NCI-H2171 (cell line): Measurements from ENCODE around the gene SYNE1.

ENCODE experiments used
- DNase-seq: peaks from one replicate; lab custom pipeline; 2025; lab: John Stamatoyannopoulos, UW

Gene SYNE1

DNA sequence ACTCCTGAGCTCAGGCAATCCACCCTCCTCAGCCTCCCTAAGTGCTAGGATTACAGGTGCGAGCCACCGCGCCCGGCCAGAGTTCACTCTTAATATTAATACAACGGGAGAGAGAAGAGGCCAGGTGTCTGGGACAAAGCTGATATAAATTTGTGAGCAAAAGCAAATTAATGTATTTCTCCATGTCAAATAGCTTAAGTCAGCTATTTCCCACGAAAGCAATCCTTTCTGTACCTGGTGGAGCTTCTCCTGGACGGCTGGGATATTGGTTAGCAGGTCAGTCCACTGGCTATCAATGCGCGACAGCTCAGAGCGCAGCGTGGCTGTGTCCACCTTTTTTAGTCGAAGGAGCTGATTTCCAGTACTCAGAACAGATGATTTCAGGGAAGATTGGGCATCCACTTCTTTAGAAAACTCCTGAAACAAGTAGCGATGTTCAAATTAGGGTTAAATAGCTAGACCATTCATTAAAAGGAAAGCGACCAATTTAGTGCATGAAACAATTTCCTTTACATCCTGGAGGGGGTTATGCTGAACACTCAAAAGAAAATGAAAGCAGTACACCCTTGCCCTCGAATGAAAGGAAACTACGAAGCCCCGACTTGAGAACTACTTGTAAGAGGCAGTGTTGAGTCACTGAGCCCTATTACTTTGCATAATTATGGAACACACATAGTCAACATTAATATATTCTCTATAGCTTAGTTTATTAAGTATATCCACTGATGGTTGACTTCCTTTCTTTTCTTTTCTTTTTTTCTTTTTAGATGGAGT is 403.4 kb downstream of the SYNE1 start:
- no peak for DNase-seq

DNA sequence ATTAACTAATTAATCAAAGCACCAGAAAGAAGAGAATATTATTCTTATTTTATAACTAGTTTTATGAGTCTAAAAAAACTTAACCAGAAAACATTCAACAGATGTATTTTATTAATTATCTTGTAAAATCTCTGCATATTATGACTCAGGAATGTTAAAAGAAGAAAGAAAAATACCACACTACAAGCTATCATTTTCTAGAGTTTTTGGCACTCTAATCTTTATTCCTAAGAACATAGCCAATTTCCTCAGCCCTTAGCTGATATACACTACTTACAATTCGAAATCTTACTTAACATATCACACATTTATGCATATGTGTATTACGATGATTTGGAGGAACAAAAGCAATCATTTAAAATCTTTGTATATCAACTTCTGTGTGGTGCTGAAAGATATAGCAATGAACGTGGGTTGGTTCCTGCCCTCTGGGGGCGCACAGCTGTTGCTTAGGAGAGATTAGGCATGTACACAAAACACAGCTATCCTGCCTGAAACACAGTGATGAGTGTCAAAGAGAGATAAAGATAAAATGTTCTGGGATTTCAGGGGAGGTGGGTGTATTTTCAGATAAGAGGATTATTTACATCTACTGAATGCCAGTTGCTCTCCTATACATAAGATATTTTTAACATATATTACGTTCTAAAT is 404.5 kb downstream of the SYNE1 start:
- DNase-seq, result no peak

DNA sequence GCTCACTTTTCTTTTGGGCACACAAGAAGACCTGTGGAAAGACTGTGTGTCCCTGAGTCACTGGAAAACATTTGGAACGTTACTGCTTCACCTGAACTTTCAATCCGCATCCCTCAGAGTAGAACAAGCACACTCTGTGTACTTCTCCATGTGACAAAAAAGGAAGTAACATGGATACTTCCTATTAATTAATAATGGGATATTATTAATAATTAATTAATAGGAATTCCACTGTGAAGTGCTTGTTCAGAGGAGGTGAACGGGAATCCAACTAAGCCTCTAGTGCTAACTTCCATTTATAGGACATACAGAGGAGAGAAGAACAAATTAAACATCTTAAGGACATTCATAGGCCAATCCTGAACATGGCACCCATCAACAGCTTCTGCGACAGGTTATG is 407.8 kb downstream of the SYNE1 start:
- DNase-seq, result no peak

GRCh38 chr6:152226119-152226518 is 411.0 kb downstream of the SYNE1 start:
- no peak for DNase-seq

GRCh38 chr6:152225241-152225934 is 411.8 kb downstream of the SYNE1 start:
- DNase-seq, result no peak

DNA sequence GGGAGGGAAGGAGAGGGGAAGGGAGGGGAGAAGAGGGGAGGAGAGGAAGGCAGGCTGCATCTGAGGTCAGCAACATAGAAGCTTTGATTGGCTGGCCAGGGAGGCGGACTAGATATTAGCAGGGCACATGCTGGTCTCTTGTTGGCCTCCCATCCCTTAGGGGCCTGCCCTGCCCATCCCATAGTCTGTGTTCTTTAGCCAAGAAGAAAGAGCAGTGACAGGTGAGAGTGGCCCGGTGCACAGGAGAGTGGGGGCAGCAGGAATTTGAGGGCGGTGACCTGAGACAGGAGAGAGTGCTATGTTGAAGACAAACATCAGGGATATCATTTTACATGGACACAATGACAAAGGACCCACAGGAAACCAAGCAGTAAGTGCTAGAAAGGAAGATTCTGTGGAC is 413.5 kb downstream of the SYNE1 start:
- DNase-seq, result no peak

- no peak for DNase-seq
Observed at GRCh38 chr6:152221806-152222628, 415.1 kb downstream of the SYNE1 start.

GRCh38 chr6:152220786-152221185 is 416.4 kb downstream of the SYNE1 start:
- no peak for DNase-seq

- DNase-seq, result no peak
Observed at GRCh38 chr6:152218887-152219286, 418.3 kb downstream of the SYNE1 start.

GRCh38 chr6:152212437-152212836 is 424.7 kb downstream of the SYNE1 start:
- no peak for DNase-seq

- no peak for DNase-seq
Observed at GRCh38 chr6:152209211-152209610, 428.0 kb downstream of the SYNE1 start.

DNA sequence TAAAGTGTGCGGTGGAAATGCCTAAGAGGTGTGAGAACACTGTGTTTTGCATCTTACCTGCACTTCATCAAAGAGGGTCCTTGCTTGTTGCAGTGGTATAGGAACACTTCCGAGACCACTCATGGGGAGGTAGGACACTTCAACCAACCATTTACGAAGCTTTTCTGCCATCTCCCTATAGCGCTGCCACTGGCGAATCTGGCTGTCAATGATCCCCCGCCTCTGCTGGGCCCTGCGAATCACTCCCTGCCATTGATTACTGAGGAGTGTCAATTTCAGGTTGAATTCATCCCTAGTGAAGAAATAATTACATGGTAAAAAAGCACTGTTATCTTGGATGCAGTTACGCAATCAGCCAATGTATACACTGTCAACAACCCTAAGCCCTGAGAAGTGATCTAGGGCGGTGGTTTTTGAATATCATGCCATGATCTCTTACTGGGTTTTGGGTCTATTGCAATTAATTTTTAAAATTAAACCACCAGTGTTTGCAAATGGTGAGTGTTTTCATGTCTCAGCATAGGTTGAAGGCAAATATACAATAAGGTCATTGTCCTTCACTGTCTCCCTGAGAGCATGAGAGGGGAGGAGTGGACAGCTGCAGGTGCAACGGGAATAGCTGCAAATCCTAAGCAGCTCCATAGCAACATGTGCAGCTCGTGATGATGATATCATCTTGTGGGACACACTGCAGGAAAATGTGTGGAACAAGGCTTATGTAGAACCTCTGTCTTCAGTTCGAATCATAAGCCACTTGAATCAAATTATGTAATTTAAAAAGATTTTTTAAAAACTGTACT is 429.0 kb downstream of the SYNE1 start:
- DNase-seq, result no peak

- no peak for DNase-seq
Observed at GRCh38 chr6:152206072-152206818, 430.9 kb downstream of the SYNE1 start.

GRCh38 chr6:152204591-152204990 is 432.6 kb downstream of the SYNE1 start:
- DNase-seq, result no peak

DNA sequence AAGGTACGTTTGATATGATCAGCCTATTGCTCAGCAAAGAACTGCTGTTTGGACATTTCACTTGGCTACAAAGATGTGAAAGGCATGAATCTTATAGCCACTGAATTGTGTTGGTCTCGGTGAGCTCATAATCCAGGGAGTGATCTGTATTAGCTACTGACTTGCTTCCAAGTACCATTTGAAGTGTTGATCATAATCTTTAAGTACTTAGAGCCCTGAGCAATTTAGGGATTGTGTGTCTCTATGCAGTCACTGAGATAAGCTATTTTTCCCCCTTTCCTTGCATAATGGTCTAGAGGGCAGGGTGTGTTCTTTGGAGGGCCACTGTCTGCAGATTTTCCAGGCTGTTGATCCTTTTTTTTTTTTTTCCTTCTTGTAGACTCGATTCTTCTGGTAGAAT is 436.0 kb downstream of the SYNE1 start:
- no peak for DNase-seq

GRCh38 chr6:152195896-152196295 is 441.3 kb downstream of the SYNE1 start:
- DNase-seq, result no peak

DNA sequence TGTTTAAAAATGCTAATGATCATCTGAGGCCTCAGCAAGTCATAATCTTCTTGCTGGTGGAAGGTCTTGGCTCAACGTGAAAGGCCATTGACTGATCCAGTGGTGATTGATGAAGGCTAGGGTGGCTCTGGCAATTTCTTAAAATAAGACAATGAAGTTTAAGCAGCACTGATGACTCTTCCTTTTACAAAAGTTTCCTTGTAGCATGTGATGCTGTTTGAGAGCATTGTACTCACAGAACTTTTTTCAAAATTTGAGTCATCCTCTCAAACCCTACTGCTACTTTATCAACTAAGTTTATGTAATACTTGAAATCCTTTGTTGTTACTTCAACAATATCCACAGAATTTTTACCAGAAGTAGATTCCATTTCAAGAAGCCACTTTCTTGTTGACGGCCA is 447.4 kb downstream of the SYNE1 start:
- no peak for DNase-seq

DNA sequence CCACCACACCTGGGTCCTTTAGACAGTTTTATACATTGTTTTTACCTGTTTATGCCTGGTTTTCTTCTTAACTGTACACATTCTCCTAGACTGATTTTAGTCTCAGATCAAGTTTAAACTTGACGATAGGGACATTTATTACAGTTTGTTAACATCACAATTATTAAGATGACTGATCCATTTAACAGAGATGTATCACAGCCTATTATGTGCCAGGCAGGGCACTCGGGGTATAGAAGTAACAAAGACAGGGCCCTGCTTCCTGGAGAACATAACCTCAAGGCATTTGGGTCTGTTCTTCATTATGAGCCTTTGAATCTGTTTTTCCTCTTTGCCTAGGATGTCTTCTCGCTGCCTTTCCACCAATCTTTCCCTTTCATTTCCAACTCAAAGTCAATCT is 449.2 kb downstream of the SYNE1 start:
- DNase-seq, result no peak

DNA sequence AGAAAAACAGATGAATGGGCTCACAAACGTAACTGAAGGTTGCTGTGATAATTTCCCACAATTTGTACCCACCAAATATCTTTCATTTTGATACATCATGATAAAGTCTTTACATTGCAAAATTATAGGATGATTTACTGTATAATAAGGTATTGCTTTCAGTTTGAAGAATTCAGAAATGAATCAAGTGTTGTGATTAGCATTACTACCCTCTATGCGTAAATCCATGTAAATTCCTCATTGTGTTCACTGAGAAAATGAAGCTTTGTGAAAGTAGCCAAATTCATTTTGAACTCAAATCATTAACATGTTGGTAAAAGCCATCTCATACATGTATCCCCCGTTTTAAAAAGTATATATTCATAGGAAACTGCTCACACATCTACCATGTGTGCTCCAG is 450.3 kb downstream of the SYNE1 start:
- DNase-seq, result no peak

- DNase-seq, result no peak
Observed at GRCh38 chr6:152184917-152185574, 452.1 kb downstream of the SYNE1 start.
